DOHH2 (cell line): Measurements from ENCODE around the gene ZNF213.

ENCODE experiments used
- EZH2phosphoT487 ChIP-seq: fragments of 200-600 bp; sonication (generic); IDR thresholded peaks from 2 replicates; pipeline ENCODE4 v1.6.1; 2017; ENCODE audit warnings: borderline replicate concordance, mild to moderate bottlenecking, antibody characterized with exemption, low read length, moderate library complexity, mixed read lengths
- TF ChIP-seq, protein P1 (sequence below): fragments of 200-600 bp; sonication (generic); IDR thresholded peaks from one replicate; pipeline ENCODE4 v1.5.1; 2014; ENCODE audit warnings: antibody characterized with exemption, mild to moderate bottlenecking, low read depth, low read length; ENCODE audit not compliant: poor library complexity, severe bottlenecking

DNA sequence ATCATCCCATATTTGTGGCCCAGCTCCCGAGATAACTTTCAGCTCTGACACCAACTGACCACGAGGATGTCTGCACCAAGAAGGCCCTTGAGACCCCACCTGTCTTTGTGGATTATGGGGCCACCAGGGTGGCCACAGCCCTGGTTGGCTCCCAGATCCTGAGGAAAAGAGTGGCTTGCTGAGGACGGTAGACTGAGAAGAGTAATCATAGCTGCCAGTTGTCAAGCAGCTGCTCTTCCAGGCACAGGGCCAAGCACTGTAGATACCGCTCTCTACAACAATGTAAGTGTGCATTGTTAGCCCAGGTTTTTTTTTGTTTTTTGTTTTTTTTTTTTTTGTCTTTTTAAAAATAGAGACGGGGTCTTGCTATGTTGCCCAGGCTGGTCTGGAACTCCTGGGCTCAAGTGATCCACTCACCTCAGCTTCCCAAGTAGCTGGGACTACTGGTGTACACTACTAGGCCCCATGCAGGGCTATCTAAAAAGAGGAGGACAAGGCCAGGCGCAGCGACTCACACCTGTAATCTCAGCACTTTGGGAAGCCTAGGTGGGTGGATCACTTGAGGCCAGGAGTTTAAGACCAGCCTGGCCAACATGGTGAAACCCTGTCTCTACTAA, 12.9 kb upstream of the ZNF213 start:
- TF ChIP-seq, protein P1, sequence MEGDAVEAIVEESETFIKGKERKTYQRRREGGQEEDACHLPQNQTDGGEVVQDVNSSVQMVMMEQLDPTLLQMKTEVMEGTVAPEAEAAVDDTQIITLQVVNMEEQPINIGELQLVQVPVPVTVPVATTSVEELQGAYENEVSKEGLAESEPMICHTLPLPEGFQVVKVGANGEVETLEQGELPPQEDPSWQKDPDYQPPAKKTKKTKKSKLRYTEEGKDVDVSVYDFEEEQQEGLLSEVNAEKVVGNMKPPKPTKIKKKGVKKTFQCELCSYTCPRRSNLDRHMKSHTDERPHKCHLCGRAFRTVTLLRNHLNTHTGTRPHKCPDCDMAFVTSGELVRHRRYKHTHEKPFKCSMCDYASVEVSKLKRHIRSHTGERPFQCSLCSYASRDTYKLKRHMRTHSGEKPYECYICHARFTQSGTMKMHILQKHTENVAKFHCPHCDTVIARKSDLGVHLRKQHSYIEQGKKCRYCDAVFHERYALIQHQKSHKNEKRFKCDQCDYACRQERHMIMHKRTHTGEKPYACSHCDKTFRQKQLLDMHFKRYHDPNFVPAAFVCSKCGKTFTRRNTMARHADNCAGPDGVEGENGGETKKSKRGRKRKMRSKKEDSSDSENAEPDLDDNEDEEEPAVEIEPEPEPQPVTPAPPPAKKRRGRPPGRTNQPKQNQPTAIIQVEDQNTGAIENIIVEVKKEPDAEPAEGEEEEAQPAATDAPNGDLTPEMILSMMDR = no peak
- TF ChIP-seq EZH2phosphoT487 = no peak
